Parathyroid adenoma (tissue), 2 donors: Measurements from ENCODE around the gene WWC1.

Source experiments
- H2AFZ ChIP-seq: fragments of 300-600 bp; sonication (generic); one replicate; pipeline ENCODE4 v1.7.0; 2017; ENCODE audit warnings: antibody characterized with exemption, mild to moderate bottlenecking
- H3K27ac ChIP-seq: fragments of 300-600 bp; sonication (generic); one replicate; pipeline ENCODE4 v1.7.0; 2017
- H3K27me3 ChIP-seq: fragments of 300-600 bp; sonication (generic); one replicate; pipeline ENCODE4 v1.7.0; 2017; ENCODE audit warnings: low read length; ENCODE audit not compliant: control insufficient read depth, insufficient read depth
- H3K36me3 ChIP-seq: fragments of 300-600 bp; sonication (generic); one replicate; pipeline ENCODE4 v1.7.0; 2017; ENCODE audit warnings: low read length; ENCODE audit not compliant: control insufficient read depth, insufficient read depth
- H3K4me1 ChIP-seq: fragments of 300-600 bp; sonication (generic); one replicate; pipeline ENCODE4 v1.7.0; 2017; ENCODE audit warnings: control low read depth
- H3K4me2 ChIP-seq: fragments of 300-600 bp; sonication (generic); one replicate; pipeline ENCODE4 v1.7.0; 2017; ENCODE audit warnings: low read length
- H3K4me3 ChIP-seq: fragments of 300-600 bp; sonication (generic); one replicate; pipeline ENCODE4 v1.7.0; 2017; ENCODE audit warnings: low read depth, low read length
- H3K79me2 ChIP-seq: fragments of 300-600 bp; sonication (generic); one replicate; pipeline ENCODE4 v1.7.0; 2017; ENCODE audit warnings: control low read depth
- H3K9ac ChIP-seq: fragments of 300-600 bp; sonication (generic); one replicate; pipeline ENCODE4 v1.7.0; 2017; ENCODE audit warnings: mild to moderate bottlenecking
- H3K9me3 ChIP-seq: fragments of 300-600 bp; sonication (generic); one replicate; pipeline ENCODE4 v1.7.0; 2017; ENCODE audit warnings: low read length; ENCODE audit not compliant: control insufficient read depth
- TF ChIP-seq, protein P1 (sequence below): fragments of 300-600 bp; sonication (generic); IDR thresholded peaks from one replicate; pipeline ENCODE4 v1.7.0; 2017; ENCODE audit warnings: antibody characterized with exemption, mild to moderate bottlenecking
- donor health status: primary hyperparathyroidism.

Gene WWC1

DNA sequence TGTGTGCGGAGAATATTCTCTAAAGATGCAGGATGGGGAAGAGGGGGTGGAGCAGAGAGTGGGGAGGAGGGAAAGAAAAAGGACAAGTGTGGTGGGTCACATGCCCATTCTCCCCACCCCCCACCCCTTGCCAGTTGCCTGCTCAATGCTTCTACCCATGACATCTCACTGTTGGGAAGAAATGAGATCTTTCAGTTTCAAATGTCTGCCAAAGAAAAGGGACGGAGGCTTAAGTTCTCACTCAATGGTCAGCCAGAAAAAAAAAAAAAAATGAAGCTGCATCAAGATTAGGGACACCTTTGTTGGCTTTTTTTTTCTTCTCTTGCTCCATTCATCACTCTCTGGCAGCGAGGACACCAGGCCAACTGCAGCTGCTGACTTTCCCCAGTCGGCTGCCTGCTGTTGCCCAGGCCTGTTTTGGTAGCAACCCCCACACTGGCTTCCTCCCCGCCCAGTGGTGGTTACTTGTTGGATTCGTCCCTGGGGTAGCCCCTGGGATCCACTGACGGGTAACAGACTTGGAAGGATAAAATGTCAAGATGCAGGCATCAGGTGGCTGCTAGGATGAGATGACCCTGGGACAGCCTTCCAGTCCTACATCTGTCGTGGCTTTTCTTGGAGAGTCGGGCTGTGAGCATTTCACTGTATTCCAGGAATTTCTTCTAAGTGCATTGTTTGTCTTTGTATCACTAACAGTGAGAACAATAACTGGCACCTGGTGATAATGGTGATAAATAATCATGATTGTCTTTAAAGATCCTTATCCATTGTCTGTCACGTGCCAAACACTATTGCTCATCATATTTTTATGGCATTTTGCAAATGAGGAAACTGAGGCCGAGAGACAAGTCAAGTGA lies 9.1 kb downstream of the WWC1 start:
- H3K9ac ChIP-seq = no peak overlapping the region
- H3K4me3 ChIP-seq = no peak overlapping the region

DNA sequence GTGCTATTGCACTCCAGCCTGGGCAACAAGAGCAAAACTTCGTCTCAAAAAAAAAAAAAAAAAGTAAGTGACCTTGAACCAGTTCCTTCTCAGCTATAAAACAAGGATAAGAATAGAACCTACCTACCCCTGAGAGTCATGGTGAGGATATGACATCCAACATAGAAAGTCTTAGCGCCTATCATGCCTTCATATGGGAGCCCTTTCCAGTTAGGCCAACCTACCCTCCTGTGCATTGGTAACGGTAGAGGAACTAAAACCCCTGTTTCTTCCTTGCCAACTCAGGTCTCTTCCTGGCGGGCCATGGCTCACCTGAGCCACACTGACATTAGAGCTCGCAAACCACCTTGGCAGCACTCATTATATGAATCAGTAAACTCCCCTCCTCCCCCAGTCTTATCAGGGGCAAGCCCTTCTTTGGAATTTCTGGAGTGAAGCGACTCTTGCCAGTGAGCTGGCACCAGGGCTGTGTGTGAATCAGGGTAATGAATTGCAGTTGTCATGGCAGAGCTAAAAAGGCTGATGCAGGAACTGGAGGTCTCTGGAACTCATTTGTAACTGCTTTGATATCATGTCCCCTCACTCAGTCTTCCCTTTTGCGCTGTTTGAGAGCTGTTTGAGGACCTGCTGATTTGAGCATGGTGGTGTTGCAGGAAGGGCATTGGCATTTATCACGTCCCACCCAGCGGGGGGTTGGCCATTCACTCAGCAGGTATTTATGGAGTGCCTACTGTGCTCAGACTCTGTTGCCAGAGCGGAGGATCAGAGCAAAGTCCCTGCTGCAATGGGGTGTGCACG lies 10.3 kb downstream of the WWC1 start:
- TF ChIP-seq, protein P1, sequence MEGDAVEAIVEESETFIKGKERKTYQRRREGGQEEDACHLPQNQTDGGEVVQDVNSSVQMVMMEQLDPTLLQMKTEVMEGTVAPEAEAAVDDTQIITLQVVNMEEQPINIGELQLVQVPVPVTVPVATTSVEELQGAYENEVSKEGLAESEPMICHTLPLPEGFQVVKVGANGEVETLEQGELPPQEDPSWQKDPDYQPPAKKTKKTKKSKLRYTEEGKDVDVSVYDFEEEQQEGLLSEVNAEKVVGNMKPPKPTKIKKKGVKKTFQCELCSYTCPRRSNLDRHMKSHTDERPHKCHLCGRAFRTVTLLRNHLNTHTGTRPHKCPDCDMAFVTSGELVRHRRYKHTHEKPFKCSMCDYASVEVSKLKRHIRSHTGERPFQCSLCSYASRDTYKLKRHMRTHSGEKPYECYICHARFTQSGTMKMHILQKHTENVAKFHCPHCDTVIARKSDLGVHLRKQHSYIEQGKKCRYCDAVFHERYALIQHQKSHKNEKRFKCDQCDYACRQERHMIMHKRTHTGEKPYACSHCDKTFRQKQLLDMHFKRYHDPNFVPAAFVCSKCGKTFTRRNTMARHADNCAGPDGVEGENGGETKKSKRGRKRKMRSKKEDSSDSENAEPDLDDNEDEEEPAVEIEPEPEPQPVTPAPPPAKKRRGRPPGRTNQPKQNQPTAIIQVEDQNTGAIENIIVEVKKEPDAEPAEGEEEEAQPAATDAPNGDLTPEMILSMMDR = no peak
- no peak overlapping the region for H3K9ac ChIP-seq
- peaks cover 13% of the 10 kb centered on the region for H3K79me2 ChIP-seq
- no peak overlapping the region for H3K27ac ChIP-seq
- H3K27me3 ChIP-seq = no peaks in the 10 kb centered on the region
- H3K4me2 ChIP-seq = no peak overlapping the region
- H3K9me3 ChIP-seq = no peaks in the 10 kb centered on the region
- H3K4me1 ChIP-seq = no peaks in the 10 kb centered on the region
- no peak overlapping the region for H3K4me3 ChIP-seq
- H2AFZ ChIP-seq = no peak overlapping the region
- no peaks in the 10 kb centered on the region for H3K36me3 ChIP-seq

More for the DNA sequence above, 9.1 kb downstream of the WWC1 start:
- TF ChIP-seq, protein P1 = no peak
- Histone ChIP-seq H2AFZ (no peak overlapping the region), H3K4me2 (no peak overlapping the region), H3K79me2 (peaks cover 16% of the 10 kb centered on the region), H3K4me1 (peaks cover 3% of the 10 kb centered on the region), H3K27me3 (no peaks in the 10 kb centered on the region), H3K27ac (no peak overlapping the region), H3K36me3 (no peaks in the 10 kb centered on the region), H3K9me3 (no peaks in the 10 kb centered on the region)

DNA sequence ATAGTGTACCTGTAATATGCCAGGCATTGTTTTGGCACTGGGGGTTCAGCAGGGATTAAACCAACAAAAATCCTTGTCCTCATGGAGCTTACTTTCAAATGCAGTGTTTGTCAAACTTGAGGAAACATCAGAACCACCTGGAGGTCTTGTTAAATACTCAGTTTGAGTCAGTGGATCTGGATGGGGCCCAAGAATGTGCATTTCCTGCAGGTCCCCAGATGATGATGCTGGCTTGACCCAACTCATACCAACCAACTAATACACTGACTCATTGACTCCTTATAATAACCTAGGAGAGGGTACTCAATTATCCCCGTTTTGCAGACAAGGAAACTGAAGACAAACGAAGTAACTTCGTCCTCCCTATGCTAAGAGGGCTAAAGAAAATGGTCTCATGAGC lies 11.3 kb downstream of the WWC1 start:
- Histone ChIP-seq H3K4me3 (no peak overlapping the region), H3K27me3 (no peaks in the 10 kb centered on the region), H3K9ac (no peak overlapping the region), H3K9me3 (no peaks in the 10 kb centered on the region), H3K79me2 (peaks cover 8% of the 10 kb centered on the region), H2AFZ (no peak overlapping the region), H3K36me3 (no peaks in the 10 kb centered on the region), H3K4me2 (no peak overlapping the region), H3K27ac (no peak overlapping the region), H3K4me1 (no peaks in the 10 kb centered on the region)
- TF ChIP-seq, protein P1 = no peak

DNA sequence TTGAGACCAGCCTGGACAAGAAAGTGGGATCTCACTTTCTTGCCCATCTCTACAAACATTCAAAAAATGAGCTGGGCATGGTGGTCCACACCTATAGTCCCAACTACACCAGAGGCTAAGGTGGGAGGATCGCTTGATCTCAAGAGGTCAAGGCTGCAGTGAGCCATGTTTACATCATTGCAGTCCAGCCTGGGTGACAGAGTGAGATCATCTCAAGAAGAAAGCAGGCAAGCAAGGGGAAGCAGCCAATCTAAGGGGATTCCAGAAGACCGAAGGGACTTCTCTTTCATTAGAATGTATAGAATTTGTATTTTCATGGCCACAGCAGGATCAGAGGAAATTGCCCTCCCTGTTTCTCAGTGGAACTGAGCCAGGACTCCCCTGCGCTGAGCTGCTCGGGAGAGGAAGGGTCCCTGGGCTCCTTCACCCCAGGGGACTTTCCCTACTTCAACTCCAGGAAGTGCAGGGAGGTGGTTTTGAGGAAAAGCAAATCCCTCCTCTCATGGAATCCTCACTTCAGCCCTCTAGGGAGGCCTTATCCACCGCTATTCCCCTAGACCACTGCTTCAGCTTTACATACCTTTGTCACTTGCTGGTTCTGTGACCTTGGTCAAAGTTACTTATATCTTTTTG lies 12.1 kb downstream of the WWC1 start:
- Histone ChIP-seq H3K4me3 (no peak overlapping the region), H3K27me3 (no peaks in the 10 kb centered on the region), H3K27ac (no peak overlapping the region), H2AFZ (no peak overlapping the region), H3K4me2 (no peak overlapping the region), H3K79me2 (peaks cover 7% of the 10 kb centered on the region), H3K9me3 (no peaks in the 10 kb centered on the region), H3K4me1 (no peaks in the 10 kb centered on the region), H3K9ac (no peak overlapping the region), H3K36me3 (no peaks in the 10 kb centered on the region)
- TF ChIP-seq, protein P1 = no peak
